Osteoblast (primary cell): ENCODE results near the gene MEGF11. TPM values are rescaled to one million over a fixed set of nuclear protein-coding genes. Genes with fewer than 3 reads are reported as not detected.

Experiments
- DNase-seq: peaks from one replicate; pipeline ENCODE4 v3.0.0; 2011; ENCODE audit warnings: low spot score, mixed read lengths; ENCODE audit not compliant: insufficient read length; ENCODE audit errors: missing footprints
- H2AFZ ChIP-seq: 2 replicates; pipeline ENCODE4 v1.6.0; 2011; ENCODE audit warnings: mild to moderate bottlenecking, low read length
- H3K27ac ChIP-seq: 2 replicates; pipeline ENCODE4 v1.5.1; 2011; ENCODE audit warnings: mild to moderate bottlenecking, low read depth, low read length, moderate library complexity
- H3K27me3 ChIP-seq: 2 replicates; pipeline ENCODE4 v1.6.0; 2012; ENCODE audit warnings: mild to moderate bottlenecking, control low read depth, inconsistent platforms, low read length, moderate library complexity; ENCODE audit not compliant: insufficient read depth
- H3K36me3 ChIP-seq: 2 replicates; pipeline ENCODE4 v1.5.1; 2011; ENCODE audit warnings: mild to moderate bottlenecking, low read length, control low read depth, moderate library complexity; ENCODE audit not compliant: insufficient read depth
- H3K4me1 ChIP-seq: 2 replicates; pipeline ENCODE4 v1.5.1; 2011; ENCODE audit warnings: mild to moderate bottlenecking, low read length, control low read depth, moderate library complexity; ENCODE audit not compliant: insufficient read depth
- H3K4me2 ChIP-seq: 2 replicates; pipeline ENCODE4 v1.6.0; 2011; ENCODE audit warnings: mild to moderate bottlenecking, low read length; ENCODE audit not compliant: insufficient read depth
- H3K4me3 ChIP-seq: fragments of 200-600 bp; sonication (generic); 3 replicates; pipeline ENCODE4 v1.5.1; 2012; ENCODE audit warnings: mild to moderate bottlenecking, low read length, inconsistent platforms; ENCODE audit not compliant: insufficient read depth
- H3K79me2 ChIP-seq: 2 replicates; pipeline ENCODE4 v1.6.0; 2012; ENCODE audit warnings: mild to moderate bottlenecking, low read length, control low read depth, inconsistent platforms; ENCODE audit not compliant: insufficient read depth
- H3K9me3 ChIP-seq: 2 replicates; pipeline ENCODE4 v1.5.1; 2011; ENCODE audit warnings: low read depth, low read length, control low read depth
- H4K20me1 ChIP-seq: 2 replicates; pipeline ENCODE4 v1.6.0; 2012; ENCODE audit warnings: mild to moderate bottlenecking, low read length, control low read depth; ENCODE audit not compliant: insufficient read depth
- total RNA-seq: library from RNA; depleted of rRNA; stranded (reverse); fragments of >200 nt; gene quantifications from 2 replicates; pipeline ENCODE4 v1.2.3, GENCODE V29; 2012
- TF ChIP-seq, protein P1 (sequence below): IDR thresholded peaks from 2 replicates; pipeline ENCODE4 v1.5.1; 2011; ENCODE audit warnings: mild to moderate bottlenecking, low read depth, low read length, moderate library complexity; ENCODE audit errors: extremely low read depth

Gene MEGF11
- total RNA-seq, 1 donor: not detected

DNA sequence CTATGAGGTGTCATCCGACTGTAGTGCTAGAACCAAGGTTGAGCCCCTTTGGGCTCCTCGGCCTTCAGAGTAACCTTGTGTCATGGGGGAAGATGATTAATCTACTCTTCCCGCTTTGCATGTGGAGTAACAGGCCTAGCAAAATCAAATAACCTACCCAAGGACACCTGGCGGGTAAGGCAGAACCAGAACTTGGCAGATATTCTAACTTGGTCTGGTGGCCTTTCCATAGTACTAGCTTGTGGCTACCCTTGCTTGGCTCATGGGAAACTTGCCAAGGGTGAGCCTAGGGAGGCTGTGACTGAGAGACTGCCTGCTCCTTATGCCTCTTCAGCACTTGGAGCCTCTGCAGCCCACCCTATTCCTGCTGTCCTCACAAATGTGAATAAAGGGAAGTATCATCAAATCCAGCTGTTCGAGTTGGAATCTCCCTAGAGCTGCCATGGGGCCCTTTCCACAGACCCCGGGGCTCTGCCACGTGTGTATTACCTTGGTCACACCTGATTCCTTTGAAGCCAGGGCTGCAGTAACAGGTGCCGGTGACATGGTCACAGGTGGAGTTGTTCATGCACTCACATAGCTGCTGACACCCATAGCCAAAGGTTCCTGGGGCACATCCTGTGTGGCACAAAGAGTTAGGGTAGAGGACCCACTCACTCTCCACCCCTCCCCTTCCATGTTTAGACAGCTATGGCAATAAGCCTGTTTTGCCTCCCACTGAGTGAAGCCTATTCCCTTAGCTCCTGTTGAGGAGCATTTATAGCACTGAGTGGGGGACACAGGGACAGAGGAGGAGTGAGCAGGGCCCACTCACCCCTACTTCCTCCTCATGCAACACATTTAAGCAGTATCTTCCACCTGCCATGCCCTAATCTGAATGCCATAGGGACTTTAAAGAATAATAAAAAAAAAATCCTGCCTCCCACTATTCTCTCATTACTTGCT is 338.3 kb downstream of the MEGF11 start:
- H3K4me1 ChIP-seq: peaks cover 24% of the 10 kb centered on the region
- H4K20me1 ChIP-seq: peaks cover 27% of the 10 kb centered on the region
- H3K36me3 ChIP-seq: no peaks in the 10 kb centered on the region
- H2AFZ ChIP-seq: no peak overlapping the region
- H3K4me3 ChIP-seq: no peak overlapping the region
- TF ChIP-seq, protein P1, sequence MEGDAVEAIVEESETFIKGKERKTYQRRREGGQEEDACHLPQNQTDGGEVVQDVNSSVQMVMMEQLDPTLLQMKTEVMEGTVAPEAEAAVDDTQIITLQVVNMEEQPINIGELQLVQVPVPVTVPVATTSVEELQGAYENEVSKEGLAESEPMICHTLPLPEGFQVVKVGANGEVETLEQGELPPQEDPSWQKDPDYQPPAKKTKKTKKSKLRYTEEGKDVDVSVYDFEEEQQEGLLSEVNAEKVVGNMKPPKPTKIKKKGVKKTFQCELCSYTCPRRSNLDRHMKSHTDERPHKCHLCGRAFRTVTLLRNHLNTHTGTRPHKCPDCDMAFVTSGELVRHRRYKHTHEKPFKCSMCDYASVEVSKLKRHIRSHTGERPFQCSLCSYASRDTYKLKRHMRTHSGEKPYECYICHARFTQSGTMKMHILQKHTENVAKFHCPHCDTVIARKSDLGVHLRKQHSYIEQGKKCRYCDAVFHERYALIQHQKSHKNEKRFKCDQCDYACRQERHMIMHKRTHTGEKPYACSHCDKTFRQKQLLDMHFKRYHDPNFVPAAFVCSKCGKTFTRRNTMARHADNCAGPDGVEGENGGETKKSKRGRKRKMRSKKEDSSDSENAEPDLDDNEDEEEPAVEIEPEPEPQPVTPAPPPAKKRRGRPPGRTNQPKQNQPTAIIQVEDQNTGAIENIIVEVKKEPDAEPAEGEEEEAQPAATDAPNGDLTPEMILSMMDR: no peak
- no peak for DNase-seq
- no peak overlapping the region for H3K27ac ChIP-seq
- H3K79me2 ChIP-seq: no peaks in the 10 kb centered on the region
- no peak overlapping the region for H3K4me2 ChIP-seq
- H3K9me3 ChIP-seq: no peaks in the 10 kb centered on the region
- no peaks in the 10 kb centered on the region for H3K27me3 ChIP-seq

DNA sequence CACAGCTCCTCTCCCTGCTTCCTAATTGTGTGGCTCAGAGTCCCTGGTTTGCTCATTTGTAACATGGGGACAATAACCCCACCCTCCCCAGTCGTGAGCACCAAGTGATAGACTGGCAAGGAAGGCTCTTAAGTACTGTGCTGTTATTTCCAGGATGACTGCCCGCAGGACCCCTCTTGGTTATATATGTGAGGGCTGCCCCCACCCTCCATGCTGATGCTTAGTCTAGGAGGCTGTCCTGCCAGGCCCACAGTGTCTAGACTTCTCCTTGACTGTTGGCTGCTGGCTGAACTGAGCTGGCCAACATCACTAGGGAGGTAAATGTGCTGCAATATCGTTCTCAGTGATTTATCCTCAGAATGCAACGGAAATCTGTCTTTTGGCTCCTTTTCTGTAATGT is 339.2 kb downstream of the MEGF11 start:
- Histone ChIP-seq H3K79me2 (no peaks in the 10 kb centered on the region), H3K27me3 (no peaks in the 10 kb centered on the region), H3K27ac (no peak overlapping the region), H3K9me3 (no peaks in the 10 kb centered on the region), H3K4me3 (no peak overlapping the region), H2AFZ (no peak overlapping the region), H4K20me1 (peaks cover 27% of the 10 kb centered on the region), H3K4me2 (no peak overlapping the region), H3K36me3 (peaks cover 5% of the 10 kb centered on the region), H3K4me1 (peaks cover 23% of the 10 kb centered on the region)
- DNase-seq: no peak
- TF ChIP-seq, protein P1: no peak

DNA sequence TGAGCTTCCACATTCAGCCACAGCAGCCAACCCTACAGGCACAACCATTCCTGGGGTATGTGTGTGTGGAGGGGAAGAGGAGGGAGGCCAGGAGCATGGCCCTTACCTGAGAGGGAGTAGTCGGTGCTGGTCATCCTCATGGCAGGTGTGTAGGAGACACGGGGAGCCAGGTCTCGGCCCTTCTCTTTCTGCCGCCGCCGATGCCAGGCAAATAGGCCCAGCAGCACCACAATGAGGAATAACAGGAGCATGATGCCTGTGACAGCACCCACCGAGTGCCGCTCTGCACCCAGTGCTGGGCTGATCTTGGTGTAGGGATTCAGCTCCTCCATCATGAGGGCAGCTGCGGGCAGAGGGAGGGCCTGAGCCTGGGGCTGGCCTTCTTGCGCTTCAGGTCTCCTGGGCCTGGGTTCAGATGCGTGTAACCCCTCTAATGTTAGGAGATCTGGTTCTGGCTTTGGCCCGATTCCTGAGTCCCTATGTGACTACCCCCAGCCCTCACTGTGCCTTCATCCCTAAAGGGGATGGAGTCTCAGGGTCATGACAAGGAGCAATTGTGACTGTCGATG is 339.8 kb downstream of the MEGF11 start:
- Histone ChIP-seq H3K27me3 (no peaks in the 10 kb centered on the region), H3K36me3 (peaks cover 5% of the 10 kb centered on the region), H2AFZ (no peak overlapping the region), H3K9me3 (no peaks in the 10 kb centered on the region), H3K4me2 (no peak overlapping the region), H3K79me2 (no peaks in the 10 kb centered on the region), H3K4me1 (peaks cover 23% of the 10 kb centered on the region), H3K4me3 (no peak overlapping the region), H4K20me1 (peaks cover 27% of the 10 kb centered on the region), H3K27ac (no peak overlapping the region)
- TF ChIP-seq, protein P1: no peak
- DNase-seq: no peak

DNA sequence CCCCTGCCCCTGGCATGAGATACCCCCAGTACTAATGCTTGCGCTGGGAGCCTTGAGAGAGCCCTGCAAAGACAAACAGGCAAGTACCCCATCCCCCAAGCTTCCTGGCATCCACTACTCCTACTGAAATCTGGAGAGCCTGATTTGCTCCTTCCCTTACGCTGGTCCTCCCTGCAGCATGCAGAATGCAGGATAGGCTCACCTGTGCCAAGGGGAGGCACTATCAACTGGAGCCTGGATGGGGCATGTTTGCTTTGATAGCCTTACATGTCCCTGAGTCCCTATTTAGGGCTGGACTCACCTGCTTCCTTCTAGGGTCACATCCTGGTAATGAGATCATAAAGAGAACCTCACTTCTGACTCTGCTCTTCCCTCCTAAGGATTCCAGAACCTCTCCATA is 341.3 kb downstream of the MEGF11 start:
- TF ChIP-seq, protein P1: no peak
- H3K4me2 ChIP-seq: no peak overlapping the region
- DNase-seq: no peak
- no peaks in the 10 kb centered on the region for H3K79me2 ChIP-seq
- no peak overlapping the region for H3K4me3 ChIP-seq
- no peaks in the 10 kb centered on the region for H3K9me3 ChIP-seq
- H3K27me3 ChIP-seq: no peaks in the 10 kb centered on the region
- peaks cover 5% of the 10 kb centered on the region for H3K36me3 ChIP-seq
- H3K27ac ChIP-seq: no peak overlapping the region
- H4K20me1 ChIP-seq: peaks cover 20% of the 10 kb centered on the region
- H3K4me1 ChIP-seq: peaks cover 12% of the 10 kb centered on the region
- H2AFZ ChIP-seq: no peak overlapping the region
